ENCODE data around the gene CCDC71. TPM values are rescaled to one million over a fixed set of nuclear protein-coding genes. Genes with fewer than 3 reads are reported as not detected.

The CCDC71 gene
- total RNA-seq, 2 experiments from 2014 or later: 14.7 to 16.0 TPM

DNA sequence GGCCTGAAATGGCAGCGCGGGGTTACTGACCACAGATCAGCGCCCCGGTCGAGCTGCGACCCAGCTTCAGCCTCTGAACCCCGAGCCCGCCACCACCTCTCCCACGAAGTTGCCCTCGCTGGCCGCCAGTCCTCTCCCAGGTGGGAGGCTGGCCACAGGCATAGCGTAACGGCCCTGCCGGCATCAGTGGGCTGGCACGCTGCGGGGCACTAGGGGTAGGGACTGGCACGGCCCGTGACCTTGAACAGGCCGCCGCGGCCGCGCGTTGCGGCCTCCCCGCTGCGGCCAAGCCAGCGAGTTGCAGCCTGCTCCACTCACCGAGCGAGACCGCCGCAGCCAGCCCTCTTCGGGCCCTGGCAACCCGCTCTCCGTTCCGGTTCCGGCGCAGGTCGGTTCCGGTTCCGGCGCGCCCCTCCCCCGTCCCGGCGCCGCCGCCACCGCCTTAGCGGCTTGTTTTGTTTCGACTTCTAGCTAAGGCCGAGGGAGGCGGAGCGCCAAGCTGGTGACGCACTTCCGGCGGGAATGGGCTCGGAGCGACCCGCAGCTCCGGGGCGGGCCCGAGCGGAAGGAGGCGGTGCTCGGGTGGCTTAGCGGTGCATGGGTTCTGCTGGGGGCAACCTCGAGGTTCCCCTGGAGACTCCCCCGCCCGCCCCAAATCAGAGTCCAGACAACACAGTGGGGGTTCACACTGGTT is 45.5 kb downstream of the CCDC71 start, which contains the start of gene USP19:
Gene USP19, minus strand, starts transcription at position 386 of the 694 bp plus-strand sequence. CDS start 1,678 bp downstream, outside the sequence.
- Mint-ChIP-seq H3K36me3 (ENCODE audit: low read depth) (peaks cover 34% of the 10 kb centered on the region), H3K4me3 (peak within 1 kb of the TSS; percentile 93), H3K27ac (peak within 1 kb of the TSS; percentile 95), H3K9me3 (no peaks in the 10 kb centered on the region), H3K27me3 (no peaks in the 10 kb centered on the region), H3K4me1 (ENCODE audit: low read depth) (peaks cover 23% of the 10 kb centered on the region)
- Histone ChIP-seq H3K9me3 (ENCODE audit: control insufficient read depth in 1 of 2, insufficient read depth in 1 of 2, low read length in 2 of 2) (no peaks in the 10 kb centered on the region), H3K36me3 (ENCODE audit: insufficient read depth, low read length) (peaks cover 34% of the 10 kb centered on the region), H3K27ac (ENCODE audit: low read depth in 1 of 2, low read length in 2 of 2) (peak within 1 kb of the TSS; percentile 87 to 95), H3K4me3 (ENCODE audit: low read length) (peak within 1 kb of the TSS; percentile 99), H3K27me3 (ENCODE audit: control insufficient read depth in 1 of 2, insufficient read depth in 2 of 2, low read length in 2 of 2) (no peaks in the 10 kb centered on the region), H3K4me1 (ENCODE audit: insufficient read depth, low read length) (peaks cover 30% of the 10 kb centered on the region)
- ATAC-seq (ENCODE audit: poor library complexity) (peak; percentile 91), DNase-seq (peak; percentile 86 to 98 (median 94))
- ChIA-PET CTCF (interaction anchor here (1.4 to 3.5 kb wide), 4 partner anchors 27 to 99 kb away, joined by 3 to 27 read pairs (median 8); partner anchors contain the start of genes KLHDC8B, NDUFAF3 and QRICH1), POLR2A (interaction anchor here (0.6 to 3.3 kb wide), 26 partner anchors 11 to 1245 kb away, joined by 3 to 92 read pairs (median 4); partner anchors contain the start of genes ARIH2, CCDC71, DAG1 and IMPDH2)
- intact Hi-C loops (cut with DNase I, micrococcal nuclease): loop anchor here (1.0 to 10.0 kb wide), 6 partner anchors 16 to 554 kb away; partner anchors contain the start of genes QARS1 (in 2 of the 2), APEH (in 1 of the 2), CCDC71 (in 1 of the 2) and NDUFAF3 (in 1 of the 2)
- TF ChIP-seq, protein P1, sequence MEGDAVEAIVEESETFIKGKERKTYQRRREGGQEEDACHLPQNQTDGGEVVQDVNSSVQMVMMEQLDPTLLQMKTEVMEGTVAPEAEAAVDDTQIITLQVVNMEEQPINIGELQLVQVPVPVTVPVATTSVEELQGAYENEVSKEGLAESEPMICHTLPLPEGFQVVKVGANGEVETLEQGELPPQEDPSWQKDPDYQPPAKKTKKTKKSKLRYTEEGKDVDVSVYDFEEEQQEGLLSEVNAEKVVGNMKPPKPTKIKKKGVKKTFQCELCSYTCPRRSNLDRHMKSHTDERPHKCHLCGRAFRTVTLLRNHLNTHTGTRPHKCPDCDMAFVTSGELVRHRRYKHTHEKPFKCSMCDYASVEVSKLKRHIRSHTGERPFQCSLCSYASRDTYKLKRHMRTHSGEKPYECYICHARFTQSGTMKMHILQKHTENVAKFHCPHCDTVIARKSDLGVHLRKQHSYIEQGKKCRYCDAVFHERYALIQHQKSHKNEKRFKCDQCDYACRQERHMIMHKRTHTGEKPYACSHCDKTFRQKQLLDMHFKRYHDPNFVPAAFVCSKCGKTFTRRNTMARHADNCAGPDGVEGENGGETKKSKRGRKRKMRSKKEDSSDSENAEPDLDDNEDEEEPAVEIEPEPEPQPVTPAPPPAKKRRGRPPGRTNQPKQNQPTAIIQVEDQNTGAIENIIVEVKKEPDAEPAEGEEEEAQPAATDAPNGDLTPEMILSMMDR (IDR thresholded peaks at IDR 0.05): no peak

DNA sequence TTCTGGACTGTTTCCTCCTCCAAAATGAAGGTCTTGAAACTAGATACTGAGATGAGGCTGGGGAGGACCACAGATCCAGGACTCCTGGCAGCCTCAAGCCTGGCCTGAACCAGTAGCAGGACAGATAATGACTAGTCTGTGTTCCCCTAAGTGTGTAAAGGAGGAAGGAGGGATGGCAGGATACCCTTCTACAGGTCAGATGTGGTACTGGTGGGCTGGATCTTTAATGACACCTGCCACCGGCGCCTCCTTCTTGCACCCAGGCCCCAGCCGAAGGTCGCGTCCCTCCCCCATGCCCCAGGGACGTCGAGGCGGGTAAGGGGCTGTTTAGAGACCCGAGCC is 46.1 kb downstream of the CCDC71 start:
- DNase-seq: peak in 2 of 14 experiments; percentile 4 to 16
- H3K4me3 ChIP-seq (ENCODE audit: low read length): peak overlapping the region; percentile 99
- ATAC-seq (ENCODE audit: poor library complexity): peak; percentile 16

DNA sequence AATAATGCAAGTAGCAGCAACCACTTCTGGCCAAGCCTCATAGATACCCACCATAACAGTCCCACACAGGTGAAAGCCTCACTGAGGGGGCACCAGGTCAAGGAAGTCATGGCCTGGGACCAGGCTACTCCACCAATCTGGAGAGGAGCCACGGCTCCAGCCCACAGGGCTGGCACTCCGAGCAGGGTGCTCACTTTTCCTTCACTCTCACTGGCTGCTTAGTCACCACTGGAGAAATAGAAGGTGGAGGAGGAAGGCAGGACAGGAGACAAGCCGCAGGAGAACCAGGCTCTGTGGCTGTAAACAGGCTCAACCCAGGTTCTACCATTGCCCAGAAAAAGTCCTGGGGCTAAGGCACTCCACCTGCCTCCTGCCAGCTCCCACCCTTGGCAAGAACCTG is 46.7 kb downstream of the CCDC71 start:
- no peaks in the 10 kb centered on the region for H3K9me3 Mint-ChIP-seq
- Histone ChIP-seq H3K36me3 (ENCODE audit: insufficient read depth, low read length) (peaks cover 45% of the 10 kb centered on the region), H3K27me3 (ENCODE audit: control insufficient read depth in 1 of 2, insufficient read depth in 2 of 2, low read length in 2 of 2) (no peaks in the 10 kb centered on the region), H3K4me1 (ENCODE audit: insufficient read depth, low read length) (peaks cover 30% of the 10 kb centered on the region), H3K4me3 (ENCODE audit: low read length) (peak overlapping the region; percentile 99), H3K9me3 (ENCODE audit: control insufficient read depth in 1 of 2, insufficient read depth in 1 of 2, low read length in 2 of 2) (no peaks in the 10 kb centered on the region), H3K27ac (ENCODE audit: low read depth in 1 of 2, low read length in 2 of 2) (peak overlapping the region in 1 of 2 donors; percentile 95)
- POLR2A ChIA-PET: interaction anchor here (1.6 to 3.3 kb wide), 3 partner anchors 26 to 310 kb away, joined by 6 to 92 read pairs (median 17); partner anchors contain the start of genes NICN1, QRICH1 and WDR6
- no peak for DNase-seq
- CTCF ChIA-PET: interaction anchor here (2.2 to 3.5 kb wide), 2 partner anchors 26 to 98 kb away, joined by 11 to 27 read pairs; partner anchors contain the start of genes NDUFAF3 and QRICH1
- H3K36me3 Mint-ChIP-seq (ENCODE audit: low read depth): peaks cover 45% of the 10 kb centered on the region
- H3K27me3 Mint-ChIP-seq: no peaks in the 10 kb centered on the region
- H3K4me1 Mint-ChIP-seq (ENCODE audit: low read depth): peaks cover 23% of the 10 kb centered on the region
- peak overlapping the region; percentile 93 for H3K4me3 Mint-ChIP-seq
- peak overlapping the region; percentile 95 for H3K27ac Mint-ChIP-seq
- TF ChIP-seq, protein P1 (IDR thresholded peaks at IDR 0.05): no peak
- intact Hi-C loops (cut with DNase I, micrococcal nuclease): no loop called here
- ATAC-seq (ENCODE audit: poor library complexity): no peak

More for the DNA sequence above, 46.1 kb downstream of the CCDC71 start:
- peaks cover 39% of the 10 kb centered on the region for H3K36me3 ChIP-seq (ENCODE audit: insufficient read depth, low read length)
- Mint-ChIP-seq H3K4me3 (peak overlapping the region; percentile 93), H3K9me3 (no peaks in the 10 kb centered on the region), H3K27ac (peak overlapping the region; percentile 95), H3K4me1 (ENCODE audit: low read depth) (peaks cover 23% of the 10 kb centered on the region), H3K36me3 (ENCODE audit: low read depth) (peaks cover 39% of the 10 kb centered on the region), H3K27me3 (no peaks in the 10 kb centered on the region)
- H3K27me3 ChIP-seq (ENCODE audit: control insufficient read depth in 1 of 2, insufficient read depth in 2 of 2, low read length in 2 of 2): no peaks in the 10 kb centered on the region
- H3K27ac ChIP-seq (ENCODE audit: low read depth in 1 of 2, low read length in 2 of 2): peak overlapping the region; percentile 87 to 95
- intact Hi-C loops (cut with DNase I, micrococcal nuclease): loop anchor here (1.0 to 10.0 kb wide), 6 partner anchors 16 to 555 kb away; partner anchors contain the start of genes QARS1 (in 2 of the 2), APEH (in 1 of the 2), CCDC71 (in 1 of the 2) and NDUFAF3 (in 1 of the 2)
- ChIA-PET POLR2A (interaction anchor here (1.0 to 3.3 kb wide), 11 partner anchors 15 to 403 kb away, joined by 3 to 92 read pairs (median 5); partner anchors contain the start of genes ARIH2, IMPDH2, IP6K2 and NDUFAF3), CTCF (interaction anchor here (1.4 to 3.5 kb wide), 4 partner anchors 26 to 98 kb away, joined by 3 to 27 read pairs (median 8); partner anchors contain the start of genes KLHDC8B, NDUFAF3 and QRICH1)
- TF ChIP-seq, protein P1 (IDR thresholded peaks at IDR 0.05): no peak
- H3K4me1 ChIP-seq (ENCODE audit: insufficient read depth, low read length): peaks cover 30% of the 10 kb centered on the region
- no peaks in the 10 kb centered on the region for H3K9me3 ChIP-seq (ENCODE audit: control insufficient read depth in 1 of 2, insufficient read depth in 1 of 2, low read length in 2 of 2)

All from CD4-positive, alpha-beta T cell (primary cell).